Nephron (organoid): Measurements from ENCODE around the gene SLC22A23.
A peak's percentile ranks its signal among the peaks of the same experiment; 100 is the strongest.

ENCODE experiments used
- H3K27ac Mint-ChIP-seq, 3 experiments: 2 replicates each; pipeline ENCODE4 v1.8.0; 2020; ENCODE audit warnings: mixed read lengths in 3 of 3, mild to moderate bottlenecking in 2 of 3, moderate library complexity in 1 of 3
- H3K27me3 Mint-ChIP-seq: 2 replicates; pipeline ENCODE4 v1.8.0; 2021; ENCODE audit warnings: low read depth, mild to moderate bottlenecking, moderate library complexity, mixed read lengths
- H3K36me3 Mint-ChIP-seq: 2 replicates; pipeline ENCODE4 v1.8.0; 2020; ENCODE audit warnings: low read depth, mixed read lengths
- H3K4me1 Mint-ChIP-seq: 2 replicates; pipeline ENCODE4 v1.8.0; 2020; ENCODE audit warnings: mixed read lengths
- H3K4me3 Mint-ChIP-seq, 3 experiments: 2 replicates each; pipeline ENCODE4 v1.8.0; 2020; ENCODE audit warnings: mild to moderate bottlenecking in 3 of 3, mixed read lengths in 3 of 3, moderate library complexity in 2 of 3
- H3K9me3 Mint-ChIP-seq: 2 replicates; pipeline ENCODE4 v1.8.0; 2020; ENCODE audit warnings: mixed read lengths
- CTCF ChIP-seq, 3 experiments: fragments of 200-600 bp; sonication (generic); IDR thresholded peaks; one replicate each; pipeline ENCODE4 v1.5.0; 2021; ENCODE audit warnings: antibody characterized with exemption in 3 of 3; ENCODE audit not compliant: unreplicated experiment in 3 of 3

Gene SLC22A23

GRCh38 chr6:3341467-3341866, 115.4 kb downstream of the SLC22A23 start:
- no peak for TF ChIP-seq CTCF (IDR thresholded peaks at IDR 0.05; ENCODE audit: unreplicated experiment in 3 of 3)
- Mint-ChIP-seq H3K27me3 (peaks cover 40% of the 10 kb centered on the region), H3K9me3 (no peaks in the 10 kb centered on the region), H3K4me1 (peaks cover 64% of the 10 kb centered on the region), H3K36me3 (no peaks in the 10 kb centered on the region), H3K27ac (peak overlapping the region in 2 of 3 experiments; percentile 40 to 48), H3K4me3 (no peak overlapping the region)

- H3K27ac Mint-ChIP-seq, result peak overlapping the region; percentile 40 to 83 (median 47)
- no peaks in the 10 kb centered on the region for H3K9me3 Mint-ChIP-seq
- H3K27me3 Mint-ChIP-seq, result peaks cover 37% of the 10 kb centered on the region
- no peaks in the 10 kb centered on the region for H3K36me3 Mint-ChIP-seq
- no peak for TF ChIP-seq CTCF (IDR thresholded peaks at IDR 0.05; ENCODE audit: unreplicated experiment in 3 of 3)
- H3K4me3 Mint-ChIP-seq, result no peak overlapping the region
- H3K4me1 Mint-ChIP-seq, result peaks cover 61% of the 10 kb centered on the region
Measured at GRCh38 chr6:3340894-3341293, 116.0 kb downstream of the SLC22A23 start.

GRCh38 chr6:3340358-3340802, 116.5 kb downstream of the SLC22A23 start:
- Mint-ChIP-seq H3K4me1 (peaks cover 58% of the 10 kb centered on the region), H3K27me3 (peaks cover 34% of the 10 kb centered on the region), H3K27ac (peak overlapping the region; percentile 40 to 83 (median 47)), H3K4me3 (no peak overlapping the region), H3K9me3 (no peaks in the 10 kb centered on the region), H3K36me3 (no peaks in the 10 kb centered on the region)
- TF ChIP-seq CTCF (IDR thresholded peaks at IDR 0.05; ENCODE audit: unreplicated experiment in 3 of 3), result no peak

- Mint-ChIP-seq H3K27me3 (peaks cover 34% of the 10 kb centered on the region), H3K9me3 (no peaks in the 10 kb centered on the region), H3K4me1 (peaks cover 63% of the 10 kb centered on the region), H3K36me3 (no peaks in the 10 kb centered on the region), H3K27ac (peak overlapping the region; percentile 40 to 83 (median 47)), H3K4me3 (peak overlapping the region in 1 of 3 experiments; percentile 14)
- TF ChIP-seq CTCF (IDR thresholded peaks at IDR 0.05; ENCODE audit: unreplicated experiment in 3 of 3), result no peak
Measured at GRCh38 chr6:3339811-3340210, 117.0 kb downstream of the SLC22A23 start.

- peaks cover 29% of the 10 kb centered on the region for H3K27me3 Mint-ChIP-seq
- peaks cover 67% of the 10 kb centered on the region for H3K4me1 Mint-ChIP-seq
- no peaks in the 10 kb centered on the region for H3K9me3 Mint-ChIP-seq
- no peak overlapping the region for H3K4me3 Mint-ChIP-seq
- TF ChIP-seq CTCF (IDR thresholded peaks at IDR 0.05; ENCODE audit: unreplicated experiment in 3 of 3), result no peak
- H3K36me3 Mint-ChIP-seq, result no peaks in the 10 kb centered on the region
- no peak overlapping the region for H3K27ac Mint-ChIP-seq
Measured at GRCh38 chr6:3337521-3338350, 119.1 kb downstream of the SLC22A23 start.
